ENCODE results near the gene SMAD2.

DNA sequence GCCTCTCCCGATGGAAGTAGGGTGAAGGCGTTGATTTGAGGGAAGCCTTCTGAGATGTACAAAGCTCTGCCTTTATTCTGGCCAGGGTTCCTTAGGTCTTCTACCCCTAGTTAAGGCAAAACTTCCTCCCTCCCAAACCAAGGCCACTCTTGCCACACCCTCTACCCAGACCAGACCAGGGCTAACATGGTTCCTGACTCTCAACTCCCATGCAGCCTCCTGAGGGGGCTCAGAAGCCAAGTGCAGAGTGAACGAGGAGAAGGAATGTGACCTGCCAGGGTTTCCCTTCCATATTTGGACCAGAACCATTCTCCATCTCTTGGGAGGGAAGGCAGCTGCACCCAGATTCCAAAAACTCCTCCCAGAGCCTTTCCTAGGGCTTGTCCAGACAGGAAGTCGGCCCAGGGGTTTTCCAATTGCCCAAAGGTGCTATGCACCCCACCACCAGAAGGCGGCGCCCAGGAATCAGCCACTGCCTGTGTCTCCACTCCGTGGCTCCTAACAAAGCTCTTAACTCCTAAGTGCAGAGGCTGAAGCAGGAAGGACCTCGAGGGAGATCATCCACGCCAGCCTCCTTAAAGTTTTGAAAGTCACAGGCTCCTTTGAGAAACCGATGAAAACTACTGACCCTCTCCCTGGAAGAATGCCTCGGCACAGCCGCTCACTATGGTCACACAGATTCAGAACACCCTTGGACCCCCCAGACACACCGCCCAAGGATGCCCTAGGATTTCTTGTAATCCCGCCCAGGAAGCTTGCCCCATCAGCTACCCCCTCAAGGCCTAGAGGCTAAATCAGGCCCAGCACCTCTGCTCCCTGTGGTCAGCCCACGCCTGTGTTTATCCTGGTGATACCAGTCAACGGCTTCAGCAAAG lies 157.8 kb downstream of the SMAD2 start:
- TF ChIP-seq POLR2A (IDR thresholded peaks at IDR 0.05): no peak
- TF ChIP-seq, protein P1, sequence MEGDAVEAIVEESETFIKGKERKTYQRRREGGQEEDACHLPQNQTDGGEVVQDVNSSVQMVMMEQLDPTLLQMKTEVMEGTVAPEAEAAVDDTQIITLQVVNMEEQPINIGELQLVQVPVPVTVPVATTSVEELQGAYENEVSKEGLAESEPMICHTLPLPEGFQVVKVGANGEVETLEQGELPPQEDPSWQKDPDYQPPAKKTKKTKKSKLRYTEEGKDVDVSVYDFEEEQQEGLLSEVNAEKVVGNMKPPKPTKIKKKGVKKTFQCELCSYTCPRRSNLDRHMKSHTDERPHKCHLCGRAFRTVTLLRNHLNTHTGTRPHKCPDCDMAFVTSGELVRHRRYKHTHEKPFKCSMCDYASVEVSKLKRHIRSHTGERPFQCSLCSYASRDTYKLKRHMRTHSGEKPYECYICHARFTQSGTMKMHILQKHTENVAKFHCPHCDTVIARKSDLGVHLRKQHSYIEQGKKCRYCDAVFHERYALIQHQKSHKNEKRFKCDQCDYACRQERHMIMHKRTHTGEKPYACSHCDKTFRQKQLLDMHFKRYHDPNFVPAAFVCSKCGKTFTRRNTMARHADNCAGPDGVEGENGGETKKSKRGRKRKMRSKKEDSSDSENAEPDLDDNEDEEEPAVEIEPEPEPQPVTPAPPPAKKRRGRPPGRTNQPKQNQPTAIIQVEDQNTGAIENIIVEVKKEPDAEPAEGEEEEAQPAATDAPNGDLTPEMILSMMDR (IDR thresholded peaks at IDR 0.05): peak; percentile 73 to 86 (median 80)

All from adrenal gland (tissue), 5 donors.